OCI-LY3 (cell line): ENCODE results near the gene RERE.

Source experiments
- H2AFZ ChIP-seq: fragments of 200-600, 300-600 bp; shearing (Covaris generic); 2 replicates; pipeline ENCODE4 v1.6.0; 2014; ENCODE audit warnings: antibody characterized with exemption, low read depth, low read length
- H3K27ac ChIP-seq: fragments of 200-600, 300-600 bp; sonication (generic); 2 replicates; pipeline ENCODE4 v1.5.1; 2014; ENCODE audit warnings: mild to moderate bottlenecking, low read length, moderate library complexity, mixed read lengths
- H3K27me3 ChIP-seq: fragments of 200-600, 300-600 bp; sonication (generic); 2 replicates; pipeline ENCODE4 v1.6.1; 2014; ENCODE audit warnings: low read depth, low read length, mixed read lengths
- H3K36me3 ChIP-seq: fragments of 200-600, 300-600 bp; sonication (generic); replicated peaks from 2 replicates; pipeline ENCODE3; 2014; ENCODE audit warnings: low read depth, low read length, mixed read lengths
- H3K4me1 ChIP-seq: fragments of 300-600, 200-600 bp; sonication (generic); 2 replicates; pipeline ENCODE4 v1.6.1; 2014; ENCODE audit warnings: low read length, mixed read lengths
- H3K4me2 ChIP-seq: fragments of 200-600, 300-600 bp; sonication (generic); 2 replicates; pipeline ENCODE4 v1.6.1; 2014; ENCODE audit warnings: low read length, mixed read lengths
- H3K4me3 ChIP-seq: fragments of 300-600, 200-600 bp; sonication (generic); 2 replicates; pipeline ENCODE4 v1.5.1; 2014; ENCODE audit warnings: antibody characterized with exemption, mild to moderate bottlenecking, low read length, moderate library complexity
- H3K79me2 ChIP-seq: fragments of 300-600, 200-600 bp; shearing (Covaris generic); 2 replicates; pipeline ENCODE4 v1.6.1; 2014; ENCODE audit warnings: mild to moderate bottlenecking, low read length, mixed read lengths
- H3K9ac ChIP-seq: fragments of 300-600, 200-600 bp; shearing (Covaris generic); 2 replicates; pipeline ENCODE4 v1.6.0; 2014; ENCODE audit warnings: mild to moderate bottlenecking, low read length, moderate library complexity
- H3K9me3 ChIP-seq: fragments of 200-600, 300-600 bp; shearing (Covaris generic); 2 replicates; pipeline ENCODE4 v1.6.1; 2014; ENCODE audit warnings: low read length, mixed read lengths; ENCODE audit not compliant: insufficient read depth
- H4K20me1 ChIP-seq: fragments of 200-600, 300-600 bp; sonication (generic); 2 replicates; pipeline ENCODE4 v1.6.1; 2016; ENCODE audit warnings: low read length, mixed read lengths; ENCODE audit not compliant: insufficient read depth
- EZH2phosphoT487 ChIP-seq: fragments of 200-600 bp; shearing (Covaris generic); IDR thresholded peaks from 2 replicates; pipeline ENCODE4 v1.6.1; 2018; ENCODE audit warnings: antibody characterized with exemption, mixed run types, low read depth
- TF ChIP-seq, protein P1 (sequence below): fragments of 200-600, 300-600 bp; sonication (generic); IDR thresholded peaks from 2 replicates; pipeline ENCODE4 v1.5.1; 2014; ENCODE audit warnings: antibody characterized with exemption, low read length, low read depth

Gene RERE

DNA sequence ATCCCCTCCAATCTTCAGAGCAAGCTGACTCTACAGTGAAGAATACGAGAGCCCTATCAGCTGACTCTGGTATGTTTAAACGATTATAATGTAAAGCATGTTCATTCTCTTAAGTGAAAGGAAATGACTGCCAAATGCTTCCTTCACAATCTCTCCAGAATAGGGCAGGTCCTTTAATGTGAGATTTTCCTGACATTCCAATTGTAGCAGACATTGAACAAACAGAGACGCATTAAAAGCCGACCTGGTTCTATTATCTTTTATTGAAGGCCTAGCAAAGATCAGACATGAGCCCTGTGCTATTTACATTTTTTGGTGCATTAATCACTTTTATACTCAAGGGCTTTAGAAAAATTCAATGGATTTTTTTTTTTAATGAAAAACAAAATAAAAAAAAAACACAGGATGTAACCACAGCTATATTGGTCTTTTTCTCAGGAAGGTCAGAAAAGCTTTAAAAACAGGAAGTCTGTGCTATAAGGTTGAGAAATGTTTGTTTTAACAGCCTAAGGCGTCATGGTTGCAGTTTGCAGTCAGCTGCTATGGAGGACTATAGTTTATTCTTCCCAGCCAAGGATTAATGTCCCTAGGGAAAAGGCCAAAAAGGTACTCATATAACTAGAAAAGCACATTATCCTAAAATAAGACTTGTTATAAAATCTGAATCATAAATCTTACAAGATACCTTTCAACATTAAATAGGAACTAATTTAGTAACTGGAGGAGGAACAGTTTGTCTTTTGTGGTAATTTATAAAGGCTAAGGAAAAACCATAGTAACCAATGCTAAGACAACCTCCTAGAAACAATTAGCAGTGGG, 104.8 kb downstream of the RERE start:
- Histone ChIP-seq H3K4me2 (peak overlapping the region; percentile 36), H3K79me2 (peaks cover 3% of the 10 kb centered on the region; the same call in 1 of the 2 replicates), H3K4me1 (peaks cover 13% of the 10 kb centered on the region), H3K27ac (no peak overlapping the region), H3K9me3 (no peaks in the 10 kb centered on the region), H2AFZ (no peak overlapping the region), H3K27me3 (no peaks in the 10 kb centered on the region), H4K20me1 (no peaks in the 10 kb centered on the region), H3K36me3 (no peaks in the 10 kb centered on the region), H3K4me3 (no peak overlapping the region), H3K9ac (0 out of 2 replicates have a peak overlapping the region, but pooled peaks have one; percentile 2)
- TF ChIP-seq EZH2phosphoT487 = no peak
- TF ChIP-seq, protein P1, sequence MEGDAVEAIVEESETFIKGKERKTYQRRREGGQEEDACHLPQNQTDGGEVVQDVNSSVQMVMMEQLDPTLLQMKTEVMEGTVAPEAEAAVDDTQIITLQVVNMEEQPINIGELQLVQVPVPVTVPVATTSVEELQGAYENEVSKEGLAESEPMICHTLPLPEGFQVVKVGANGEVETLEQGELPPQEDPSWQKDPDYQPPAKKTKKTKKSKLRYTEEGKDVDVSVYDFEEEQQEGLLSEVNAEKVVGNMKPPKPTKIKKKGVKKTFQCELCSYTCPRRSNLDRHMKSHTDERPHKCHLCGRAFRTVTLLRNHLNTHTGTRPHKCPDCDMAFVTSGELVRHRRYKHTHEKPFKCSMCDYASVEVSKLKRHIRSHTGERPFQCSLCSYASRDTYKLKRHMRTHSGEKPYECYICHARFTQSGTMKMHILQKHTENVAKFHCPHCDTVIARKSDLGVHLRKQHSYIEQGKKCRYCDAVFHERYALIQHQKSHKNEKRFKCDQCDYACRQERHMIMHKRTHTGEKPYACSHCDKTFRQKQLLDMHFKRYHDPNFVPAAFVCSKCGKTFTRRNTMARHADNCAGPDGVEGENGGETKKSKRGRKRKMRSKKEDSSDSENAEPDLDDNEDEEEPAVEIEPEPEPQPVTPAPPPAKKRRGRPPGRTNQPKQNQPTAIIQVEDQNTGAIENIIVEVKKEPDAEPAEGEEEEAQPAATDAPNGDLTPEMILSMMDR = no peak

- Histone ChIP-seq H3K27ac (no peak overlapping the region), H3K9me3 (no peaks in the 10 kb centered on the region), H3K79me2 (peaks cover 3% of the 10 kb centered on the region; the same call in 1 of the 2 replicates), H3K4me3 (no peak overlapping the region), H3K4me2 (peak overlapping the region; percentile 36; the same call in 1 of the 2 replicates), H2AFZ (no peak overlapping the region), H3K27me3 (no peaks in the 10 kb centered on the region), H4K20me1 (no peaks in the 10 kb centered on the region), H3K9ac (no peak overlapping the region), H3K36me3 (no peaks in the 10 kb centered on the region), H3K4me1 (peaks cover 13% of the 10 kb centered on the region)
- TF ChIP-seq EZH2phosphoT487 = no peak
- TF ChIP-seq, protein P1 = no peak
Observed at GRCh38 chr1:8711873-8712412, 105.5 kb downstream of the RERE start.

DNA sequence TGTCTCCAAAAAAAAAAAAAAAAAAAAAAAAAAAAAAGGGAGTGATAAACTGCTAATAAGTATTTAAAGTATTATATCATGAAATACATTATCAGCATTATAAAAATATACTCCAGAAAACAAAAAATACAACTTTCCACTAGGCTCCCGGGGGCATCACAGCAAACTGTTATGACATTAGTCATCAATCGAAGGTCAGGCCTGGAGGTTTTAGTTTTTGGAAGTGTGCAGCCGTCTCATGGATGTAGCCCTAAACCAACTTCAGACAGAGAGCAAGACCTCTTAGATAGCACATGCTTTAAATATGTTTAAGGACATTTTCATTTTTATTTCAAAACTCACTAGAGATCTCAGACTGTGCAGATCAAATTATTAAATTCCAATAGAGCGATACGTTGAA, 106.3 kb downstream of the RERE start:
- Histone ChIP-seq H3K27me3 (no peaks in the 10 kb centered on the region), H3K9me3 (no peaks in the 10 kb centered on the region), H3K4me1 (peaks cover 13% of the 10 kb centered on the region), H4K20me1 (no peaks in the 10 kb centered on the region), H3K4me2 (no peak overlapping the region), H3K4me3 (no peak overlapping the region), H3K9ac (no peak overlapping the region), H3K27ac (no peak overlapping the region), H3K36me3 (no peaks in the 10 kb centered on the region), H2AFZ (no peak overlapping the region), H3K79me2 (peaks cover 3% of the 10 kb centered on the region; the same call in 1 of the 2 replicates)
- TF ChIP-seq EZH2phosphoT487 = no peak
- TF ChIP-seq, protein P1 = no peak

- Histone ChIP-seq H2AFZ (no peak overlapping the region), H3K27ac (no peak overlapping the region), H3K4me3 (no peak overlapping the region), H3K4me1 (peaks cover 13% of the 10 kb centered on the region), H3K9ac (no peak overlapping the region), H3K27me3 (no peaks in the 10 kb centered on the region), H3K36me3 (no peaks in the 10 kb centered on the region), H3K4me2 (no peak overlapping the region), H3K9me3 (no peaks in the 10 kb centered on the region), H3K79me2 (no peaks in the 10 kb centered on the region), H4K20me1 (peaks cover 13% of the 10 kb centered on the region; the same call in 1 of the 2 replicates)
- TF ChIP-seq EZH2phosphoT487 = no peak
- TF ChIP-seq, protein P1 = no peak
Observed at GRCh38 chr1:8708259-8708658, 109.2 kb downstream of the RERE start.
